Endothelial cell of umbilical vein (primary cell): ENCODE measurements around the gene MYO16. TPM values are rescaled to one million over a fixed set of nuclear protein-coding genes. Genes with fewer than 3 reads are reported as not detected.

Source experiments
- BruUV-seq: library from RNA; stranded (reverse); fragments of 400-500 nt; replicated peaks from 2 replicates; lab custom pipeline; 2021; lab: Mats Ljungman, UMichigan
- CTCF ChIA-PET: fragments of 300-600, 350-600 bp; sonication (Branson Sonifier 250); formaldehyde crosslinking; loops from one replicate; lab custom pipeline; 2021; ENCODE audit warnings: antibody characterized with exemption, inconsistent platforms; lab: Charles Lee
- POLR2A ChIA-PET: fragments of 300-600, 350-600 bp; sonication (Branson Sonifier 250); formaldehyde crosslinking; loops from one replicate; lab custom pipeline; 2021; ENCODE audit warnings: antibody characterized with exemption, inconsistent platforms; lab: Charles Lee
- DNase-seq: peaks from one replicate; pipeline ENCODE4 v3.0.0-alpha.2; 2011; ENCODE audit warnings: low read depth, low spot score
- FAIRE-seq: peaks from 2 replicates; lab custom pipeline; 2011; peaks lifted over from hg19 to GRCh38; lab: Jason Lieb, UNC
- H2AFZ ChIP-seq: 2 replicates; pipeline ENCODE4 v1.6.0; 2012; ENCODE audit warnings: low read depth, low read length, control low read depth, inconsistent platforms
- H3K27ac ChIP-seq: 2 replicates; pipeline ENCODE4 v1.5.1; 2011; ENCODE audit warnings: low read depth, mild to moderate bottlenecking, control low read depth, low read length, moderate library complexity; ENCODE audit not compliant: insufficient read depth
- H3K27me3 ChIP-seq, 2 experiments: 2 replicates each; pipeline versions ENCODE4 v1.6.0 to v1.6.1; 2011; ENCODE audit warnings: low read length in 2 of 2, mixed read lengths in 1 of 2; ENCODE audit not compliant: control insufficient read depth in 2 of 2, insufficient read depth in 2 of 2
- H3K36me3 ChIP-seq, 2 experiments: 2 replicates in 1 of 2; 3 replicates in 1 of 2; pipeline ENCODE4 v1.5.1; 2011; ENCODE audit warnings: low read length in 2 of 2, mild to moderate bottlenecking in 1 of 2, moderate library complexity in 1 of 2; ENCODE audit not compliant: control insufficient read depth in 2 of 2, insufficient read depth in 2 of 2; ENCODE audit errors: extremely low read depth in 1 of 2
- H3K4me1 ChIP-seq: 3 replicates; pipeline ENCODE4 v1.5.1; 2011; ENCODE audit warnings: mild to moderate bottlenecking, low read length; ENCODE audit not compliant: control insufficient read depth, insufficient read depth; ENCODE audit errors: extremely low read depth
- H3K4me2 ChIP-seq: 2 replicates; pipeline ENCODE4 v1.6.1; 2011; ENCODE audit warnings: low read length, control low read depth, mixed read lengths; ENCODE audit not compliant: insufficient read depth
- H3K4me3 ChIP-seq, 3 experiments: fragments of 200-600 bp in 1 of 3; sonication (generic), shearing (Covaris generic) in 1 of 3; replicated peaks in 1 of 3; 2 replicates each; pipeline ENCODE4 v1.5.1; 2011 to 2016; ENCODE audit warnings: control low read depth in 3 of 3, low read length in 3 of 3, mild to moderate bottlenecking in 2 of 3, inconsistent platforms in 1 of 3, low read depth in 1 of 3, moderate library complexity in 1 of 3; ENCODE audit not compliant: insufficient read depth in 1 of 3
- H3K79me2 ChIP-seq: 2 replicates; pipeline ENCODE4 v1.6.0; 2012; ENCODE audit warnings: low read length, inconsistent platforms; ENCODE audit not compliant: control insufficient read depth, insufficient read depth
- H3K9ac ChIP-seq: replicated peaks from 2 replicates; pipeline ENCODE3; 2011; ENCODE audit warnings: low read length, control low read depth; ENCODE audit not compliant: insufficient read depth; ENCODE audit errors: extremely low read depth
- H3K9me1 ChIP-seq: replicated peaks from 3 replicates; pipeline ENCODE4 v1.6.0; 2011; ENCODE audit warnings: mild to moderate bottlenecking, low read length; ENCODE audit not compliant: control insufficient read depth, insufficient read depth; ENCODE audit errors: extremely low read depth
- H3K9me3 ChIP-seq: replicated peaks from 2 replicates; pipeline ENCODE4 v1.5.1; 2012; ENCODE audit warnings: low read length, inconsistent platforms; ENCODE audit not compliant: control insufficient read depth, insufficient read depth
- H4K20me1 ChIP-seq: replicated peaks from 2 replicates; pipeline ENCODE3; 2011; ENCODE audit warnings: mild to moderate bottlenecking, low read length; ENCODE audit not compliant: control insufficient read depth, insufficient read depth; ENCODE audit errors: extremely low read depth
- EZH2 ChIP-seq: IDR thresholded peaks from 2 replicates; pipeline ENCODE4 v1.6.1; 2012; ENCODE audit warnings: borderline replicate concordance, low read depth, mild to moderate bottlenecking, moderate library complexity, low read length, inconsistent platforms; ENCODE audit not compliant: severe bottlenecking
- FOS ChIP-seq: IDR thresholded peaks from 2 replicates; pipeline ENCODE4 v1.6.1; 2011; ENCODE audit warnings: mild to moderate bottlenecking, low read length, moderate library complexity, borderline replicate concordance; ENCODE audit not compliant: insufficient read depth
- JUN ChIP-seq: IDR thresholded peaks from 2 replicates; pipeline ENCODE4 v1.6.1; 2011; ENCODE audit warnings: borderline replicate concordance, low read depth; ENCODE audit not compliant: insufficient read length, insufficient read depth
- MYC ChIP-seq: IDR thresholded peaks from one replicate; pipeline ENCODE4 v1.6.1; 2011; ENCODE audit warnings: mild to moderate bottlenecking, low read depth, low read length
- POLR2A ChIP-seq: IDR thresholded peaks from 2 replicates; pipeline ENCODE4 v1.6.1; 2012; ENCODE audit warnings: low read depth, mild to moderate bottlenecking, control low read depth, low read length
- POLR2AphosphoS5 ChIP-seq: IDR thresholded peaks from 2 replicates; pipeline ENCODE4 v1.6.1; 2012; ENCODE audit warnings: low read depth, mild to moderate bottlenecking, control low read depth, low read length, moderate library complexity; ENCODE audit not compliant: insufficient read depth
- dilution Hi-C: fragments of 300-500 bp; cut with MboI; formaldehyde crosslinking; loops from one replicate; pipeline ENCODE4 v1.15.0; 2019; ENCODE audit warnings: low sequenced_read_pairs; ENCODE audit not compliant: extremely low pct_ligation_motif_present
- intact Hi-C: fragments of 100-400 bp; cut with micrococcal nuclease; formaldehyde crosslinking; loops from one replicate; pipeline ENCODE4 v1.10.0; 2022
- polyA plus RNA-seq, 4 experiments: library from polyadenylated mRNA; depleted of rRNA in 3 of 4; stranded (reverse) in 3 of 4; unstranded in 1 of 4; fragments of >200 nt; gene quantifications; 2 replicates each; pipeline versions ENCODE4 v1.2.1 to v1.2.3, GENCODE V29; 2011 to 2012; ENCODE audit warnings: missing spikeins in 1 of 4
- total RNA-seq: library from RNA; stranded (reverse); gene quantifications from 2 replicates; pipeline ENCODE4 v1.2.3, GENCODE V29; 2021
- TF ChIP-seq, protein P1 (sequence below), 2 donors: IDR thresholded peaks; 1 replicate in 1 of 2; 2 replicates in 1 of 2; pipeline ENCODE4 v1.5.1; 2011; ENCODE audit warnings: low read length in 2 of 2, mild to moderate bottlenecking in 2 of 2, moderate library complexity in 2 of 2, control low read depth in 1 of 2, inconsistent platforms in 1 of 2, low read depth in 1 of 2; ENCODE audit not compliant: insufficient read depth in 1 of 2; ENCODE audit errors: extremely low read depth in 1 of 2

The MYO16 gene
- total and polyA plus RNA-seq, 2 donors (not counting 3 experiments of a cell fraction or from before 2014, with no cell fraction given) = 0.03 to 0.04 TPM

DNA sequence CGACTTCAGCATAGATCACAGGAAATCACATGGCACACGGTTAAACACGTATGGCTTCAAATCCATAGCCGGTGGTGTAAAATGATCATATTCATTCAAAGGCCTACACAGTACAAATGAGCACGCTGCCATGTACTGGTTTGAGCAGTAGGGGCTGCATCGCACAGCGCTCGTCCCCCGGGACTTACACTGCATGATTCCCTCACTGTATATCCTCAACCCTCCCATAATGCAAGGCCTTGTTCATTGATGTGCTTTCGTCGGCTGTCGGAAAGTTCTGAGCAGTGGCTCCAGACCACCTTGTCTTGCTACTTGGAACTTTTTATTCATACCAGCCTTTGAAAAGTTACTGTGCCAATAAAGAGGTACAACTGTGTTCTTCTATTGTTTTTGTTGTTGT, 578.2 kb downstream of the MYO16 start:
- FAIRE-seq = no peak
- H3K4me1 ChIP-seq = peaks cover 24% of the 10 kb centered on the region
- no peaks in the 10 kb centered on the region for H3K79me2 ChIP-seq
- H3K9me1 ChIP-seq = no peaks in the 10 kb centered on the region
- H3K4me2 ChIP-seq = no peak overlapping the region
- H3K36me3 ChIP-seq = no peaks in the 10 kb centered on the region
- no TSS peak for BruUV-seq
- TF ChIP-seq FOS = no peak
- TF ChIP-seq MYC = no peak
- TF ChIP-seq EZH2 = no peak
- intact Hi-C loops = no loop called here
- no peak overlapping the region for H3K27ac ChIP-seq
- no peak overlapping the region for H2AFZ ChIP-seq
- no peaks in the 10 kb centered on the region for H3K27me3 ChIP-seq
- no peak overlapping the region for H3K9ac ChIP-seq
- H3K4me3 ChIP-seq = no peak overlapping the region
- H3K9me3 ChIP-seq = no peaks in the 10 kb centered on the region
- no peaks in the 10 kb centered on the region for H4K20me1 ChIP-seq
- CTCF ChIA-PET = no interaction called here
- POLR2A ChIA-PET = no interaction called here
- DNase-seq = no peak
- dilution Hi-C loops = no loop called here

DNA sequence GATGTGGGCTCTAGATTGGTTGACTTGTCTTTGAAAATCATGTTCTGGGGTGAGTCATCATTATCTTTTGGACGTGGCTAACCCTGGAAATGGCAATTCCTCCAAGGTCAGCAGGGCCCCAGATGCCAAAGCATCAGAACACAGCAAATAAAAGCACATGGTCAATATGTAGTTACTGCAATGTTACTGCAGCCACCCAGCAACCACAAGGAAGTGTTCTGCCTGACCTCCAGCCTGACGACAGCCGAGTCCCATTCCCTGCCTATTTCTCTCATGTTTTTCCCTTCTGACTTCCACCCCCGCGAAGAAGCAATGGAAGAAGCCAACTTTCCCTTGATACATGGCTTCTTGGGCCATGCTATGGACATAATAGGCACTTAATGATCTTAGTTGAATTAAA, 579.1 kb downstream of the MYO16 start:
- no peak overlapping the region for H3K4me2 ChIP-seq
- H3K79me2 ChIP-seq = no peaks in the 10 kb centered on the region
- no TSS peak for BruUV-seq
- TF ChIP-seq, protein P1, sequence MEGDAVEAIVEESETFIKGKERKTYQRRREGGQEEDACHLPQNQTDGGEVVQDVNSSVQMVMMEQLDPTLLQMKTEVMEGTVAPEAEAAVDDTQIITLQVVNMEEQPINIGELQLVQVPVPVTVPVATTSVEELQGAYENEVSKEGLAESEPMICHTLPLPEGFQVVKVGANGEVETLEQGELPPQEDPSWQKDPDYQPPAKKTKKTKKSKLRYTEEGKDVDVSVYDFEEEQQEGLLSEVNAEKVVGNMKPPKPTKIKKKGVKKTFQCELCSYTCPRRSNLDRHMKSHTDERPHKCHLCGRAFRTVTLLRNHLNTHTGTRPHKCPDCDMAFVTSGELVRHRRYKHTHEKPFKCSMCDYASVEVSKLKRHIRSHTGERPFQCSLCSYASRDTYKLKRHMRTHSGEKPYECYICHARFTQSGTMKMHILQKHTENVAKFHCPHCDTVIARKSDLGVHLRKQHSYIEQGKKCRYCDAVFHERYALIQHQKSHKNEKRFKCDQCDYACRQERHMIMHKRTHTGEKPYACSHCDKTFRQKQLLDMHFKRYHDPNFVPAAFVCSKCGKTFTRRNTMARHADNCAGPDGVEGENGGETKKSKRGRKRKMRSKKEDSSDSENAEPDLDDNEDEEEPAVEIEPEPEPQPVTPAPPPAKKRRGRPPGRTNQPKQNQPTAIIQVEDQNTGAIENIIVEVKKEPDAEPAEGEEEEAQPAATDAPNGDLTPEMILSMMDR (IDR thresholded peaks at IDR 0.05; ENCODE audit: extremely low read depth in 1 of 2, insufficient read depth in 1 of 2, low read depth in 1 of 2, low read length in 2 of 2) = no peak
- TF ChIP-seq POLR2A (no peak), POLR2AphosphoS5 (no peak), JUN (no peak), MYC (no peak)
- no peaks in the 10 kb centered on the region for H3K36me3 ChIP-seq
- POLR2A ChIA-PET = no interaction called here
- H3K9me3 ChIP-seq = no peaks in the 10 kb centered on the region
- CTCF ChIA-PET = no interaction called here
- no peaks in the 10 kb centered on the region for H4K20me1 ChIP-seq
- no peaks in the 10 kb centered on the region for H3K27me3 ChIP-seq
- H3K9ac ChIP-seq = no peak overlapping the region
- intact Hi-C loops (no loop called here), dilution Hi-C loops (no loop called here)
- peaks cover 23% of the 10 kb centered on the region for H3K4me1 ChIP-seq
- FAIRE-seq (no peak), DNase-seq (no peak)
- H3K4me3 ChIP-seq = no peak overlapping the region
- H3K27ac ChIP-seq = no peak overlapping the region
- H2AFZ ChIP-seq = no peak overlapping the region
- H3K9me1 ChIP-seq = no peaks in the 10 kb centered on the region
